Large intestine (tissue), 1 donor: ENCODE data around the gene ATP5PO. TPM values are rescaled to one million over a fixed set of nuclear protein-coding genes. Genes with fewer than 3 reads are reported as not detected.

Experiments
- polyA plus RNA-seq: library from polyadenylated mRNA; unstranded; fragments of 120-200 nt; gene quantifications from one replicate; pipeline ENCODE4 v1.2.1, GENCODE V29; 2013

The ATP5PO gene
- polyA plus RNA-seq, 1 donor = 276 TPM

Other genes with a start within 250 kb of the ATP5PO start
- 111 TPM for gene MRPS6, start 157.8 kb upstream of the ATP5PO start, polyA plus RNA-seq
- 44.2 TPM for gene SLC5A3, start 157.8 kb upstream of the ATP5PO start, polyA plus RNA-seq